Measurements from ENCODE around the gene ABLIM2.

Gene ABLIM2

GRCh38 chr4:8158710-8159536 is at the start of gene ABLIM2:
Gene ABLIM2, minus strand, starts transcription at chr4:8158813. Its CDS starts 124 bp downstream, at chr4:8158689.
- DNase-seq (ENCODE audit: low spot score): peak; percentile 90

GRCh38 chr4:8207314-8207713 is 48.7 kb upstream of the ABLIM2 start:
- DNase-seq (ENCODE audit: low spot score): no peak

GRCh38 chr4:8205749-8206611 is 47.4 kb upstream of the ABLIM2 start:
- DNase-seq (ENCODE audit: low spot score): no peak

GRCh38 chr4:8205241-8205707 is 46.7 kb upstream of the ABLIM2 start:
- no peak for DNase-seq (ENCODE audit: low spot score)

DNA sequence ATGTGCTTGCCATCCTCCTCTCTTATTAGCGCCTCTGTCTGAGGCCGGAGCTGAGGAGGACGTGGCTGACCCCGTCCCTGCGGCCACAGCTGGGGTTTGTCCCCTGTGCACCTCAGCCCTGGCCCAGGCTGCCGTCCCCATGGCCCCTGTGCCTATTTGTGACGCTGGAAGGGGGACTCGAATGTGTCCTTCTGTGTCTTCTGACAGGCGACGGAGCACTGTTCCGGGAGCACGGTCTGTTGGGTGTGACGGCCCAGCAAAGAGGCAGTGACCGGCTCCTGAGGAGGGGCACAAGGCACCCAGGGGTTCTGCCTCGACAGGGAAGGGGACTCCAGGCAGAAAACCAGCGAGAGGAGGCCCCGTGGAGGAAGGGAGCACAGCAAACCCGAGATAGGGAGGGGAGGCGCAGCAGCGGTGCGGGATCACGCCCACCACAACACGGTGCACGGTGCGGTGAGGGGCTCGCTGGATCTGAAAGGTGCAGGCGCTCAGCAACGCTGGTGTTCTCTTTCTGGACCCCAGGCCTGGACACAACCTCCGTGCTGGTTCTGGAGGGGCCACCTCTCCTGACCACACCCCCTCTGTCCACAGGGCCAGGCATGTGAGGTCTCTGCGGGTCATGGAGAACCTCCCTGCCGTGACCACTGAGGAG is 46.1 kb upstream of the ABLIM2 start:
- no peak for DNase-seq (ENCODE audit: low spot score)

DNA sequence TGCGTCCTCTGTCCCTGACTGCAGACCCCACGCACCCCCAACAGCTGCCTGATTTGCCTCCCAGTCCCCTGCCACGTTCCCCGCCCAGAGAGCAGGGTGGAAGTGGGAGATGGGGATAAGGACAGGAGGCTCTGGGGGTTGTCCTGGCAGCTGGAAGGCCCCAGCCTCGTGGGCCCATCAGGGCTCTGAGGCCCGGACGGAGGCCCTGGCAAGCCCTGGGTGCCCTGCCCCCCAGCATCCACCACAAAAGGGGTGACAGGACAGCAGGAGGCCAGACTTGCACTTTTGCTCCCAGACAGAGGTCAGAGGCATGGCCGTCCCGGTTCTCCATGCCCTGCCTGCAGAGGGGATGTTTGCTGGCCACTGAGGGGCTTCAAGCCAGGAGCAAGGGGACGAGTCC is 45.2 kb upstream of the ABLIM2 start:
- no peak for DNase-seq (ENCODE audit: low spot score)

GRCh38 chr4:8203052-8203401 is 44.4 kb upstream of the ABLIM2 start:
- DNase-seq (ENCODE audit: low spot score): no peak

DNA sequence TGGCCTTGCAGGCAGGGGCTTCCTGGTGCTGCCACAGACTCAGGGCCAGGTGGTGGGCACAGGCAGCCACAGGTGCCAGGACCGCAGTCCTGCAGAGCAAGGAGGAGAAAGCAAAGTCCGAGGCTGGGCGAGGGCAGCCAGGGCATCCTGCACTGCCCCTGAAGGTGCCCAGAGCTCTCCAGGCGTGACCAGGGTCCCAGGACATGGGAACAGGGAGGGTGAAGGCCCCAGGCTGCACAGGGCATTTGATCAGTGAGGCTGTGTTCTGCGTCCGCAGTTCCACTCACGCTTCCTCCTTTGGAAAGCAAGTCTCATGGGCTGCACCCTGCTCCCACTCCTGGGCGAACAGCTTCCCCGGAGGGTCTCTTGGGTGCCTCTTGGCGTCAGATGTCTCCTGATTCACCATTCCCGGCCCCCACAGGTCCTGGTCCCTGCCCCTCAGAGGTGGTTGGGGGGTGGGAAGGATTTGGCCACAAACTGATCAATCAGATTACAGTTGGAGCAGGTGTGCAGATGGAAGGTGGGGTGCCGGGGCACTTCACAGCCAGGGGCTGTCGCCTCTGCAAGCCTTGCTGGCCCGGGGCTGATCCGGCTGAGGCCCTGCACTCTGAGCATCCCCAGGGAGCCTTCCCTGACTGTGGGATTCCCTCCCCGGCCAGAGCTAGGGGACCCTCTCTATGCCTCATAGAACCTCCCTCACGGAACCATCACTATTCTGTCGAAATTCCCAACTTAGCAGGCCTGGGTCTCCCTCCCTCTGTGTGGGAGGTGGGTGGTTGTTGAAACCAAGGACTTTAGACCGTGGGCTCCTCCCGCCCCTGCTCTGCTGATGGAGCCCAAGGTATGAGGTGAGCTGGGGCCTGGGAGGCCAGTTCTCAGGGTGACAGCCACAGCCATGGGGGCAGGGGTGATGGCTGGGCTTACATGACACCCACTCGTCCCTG is 43.8 kb upstream of the ABLIM2 start:
- peak; percentile 87 for DNase-seq (ENCODE audit: low spot score)

GRCh38 chr4:8201321-8201781 is 42.7 kb upstream of the ABLIM2 start:
- DNase-seq (ENCODE audit: low spot score): no peak

- DNase-seq (ENCODE audit: low spot score): no peak
Observed at GRCh38 chr4:8200302-8200975, 41.8 kb upstream of the ABLIM2 start.

DNA sequence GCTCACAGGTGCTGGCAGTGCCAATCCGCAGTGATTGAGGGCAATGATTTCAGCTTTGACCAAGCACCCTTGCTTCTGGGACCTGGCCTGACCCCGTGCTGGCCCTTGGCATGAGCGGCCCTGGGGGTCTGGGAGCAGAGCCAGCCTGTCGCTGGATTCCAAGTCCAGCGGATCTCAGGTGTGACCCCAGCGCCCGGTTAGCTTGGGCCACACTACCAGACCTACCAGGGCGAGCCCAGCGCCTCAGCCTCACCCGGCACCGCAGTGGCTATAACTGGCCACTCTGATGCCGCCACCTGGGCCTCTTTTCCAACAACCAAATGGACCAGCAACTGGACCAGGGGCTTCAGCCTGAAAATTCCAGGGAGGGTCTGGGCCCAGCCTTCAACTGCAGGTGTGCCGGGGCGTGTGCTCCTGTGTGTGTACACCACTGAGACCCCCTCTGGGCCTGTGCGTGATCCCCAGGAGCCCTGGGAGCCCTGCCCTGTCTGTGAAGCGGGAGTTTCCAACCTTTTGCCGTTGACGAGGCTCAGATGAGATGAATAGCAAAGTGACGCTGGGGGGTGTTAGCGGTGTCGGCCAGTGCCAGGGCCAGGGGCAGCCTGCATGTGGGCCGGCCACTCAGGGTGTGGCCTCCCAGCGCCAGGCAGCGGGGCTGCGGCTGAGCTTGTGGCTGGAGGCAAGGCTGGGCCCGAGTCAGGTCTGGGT is 41.1 kb upstream of the ABLIM2 start:
- DNase-seq (ENCODE audit: low spot score): peak; percentile 67

- peak; percentile 100 for DNase-seq (ENCODE audit: low spot score)
Observed at GRCh38 chr4:8198906-8199593, 40.4 kb upstream of the ABLIM2 start, which contains the start of gene SH3TC1. Gene SH3TC1, plus strand, starts transcription at chr4:8199290. Its CDS starts 5,905 bp downstream, at chr4:8205195.

GRCh38 chr4:8198206-8198905 is 39.7 kb upstream of the ABLIM2 start:
- no peak for DNase-seq (ENCODE audit: low spot score)

DNA sequence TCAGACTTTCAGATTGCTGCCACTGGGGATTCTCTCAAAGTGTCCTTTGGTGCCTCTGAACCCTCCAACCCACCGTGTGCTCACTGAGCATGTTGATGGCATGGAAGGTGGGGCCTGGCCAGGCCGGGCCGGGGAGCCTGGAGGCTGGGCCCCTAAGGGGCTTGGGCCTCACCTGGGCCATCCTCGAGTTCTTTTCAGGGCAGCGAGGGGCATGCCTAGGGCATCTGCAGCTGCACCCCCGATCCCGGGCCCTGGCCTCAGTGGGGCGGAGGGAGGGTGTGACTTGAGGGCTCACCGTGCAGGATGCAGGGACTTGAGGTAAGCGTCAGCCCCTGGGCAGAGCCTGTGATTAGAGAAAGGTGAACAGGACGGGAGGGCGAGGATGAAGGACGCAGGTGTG is 38.9 kb upstream of the ABLIM2 start:
- no peak for DNase-seq (ENCODE audit: low spot score)

GRCh38 chr4:8195841-8196458 is 37.3 kb upstream of the ABLIM2 start:
- no peak for DNase-seq (ENCODE audit: low spot score)

DNA sequence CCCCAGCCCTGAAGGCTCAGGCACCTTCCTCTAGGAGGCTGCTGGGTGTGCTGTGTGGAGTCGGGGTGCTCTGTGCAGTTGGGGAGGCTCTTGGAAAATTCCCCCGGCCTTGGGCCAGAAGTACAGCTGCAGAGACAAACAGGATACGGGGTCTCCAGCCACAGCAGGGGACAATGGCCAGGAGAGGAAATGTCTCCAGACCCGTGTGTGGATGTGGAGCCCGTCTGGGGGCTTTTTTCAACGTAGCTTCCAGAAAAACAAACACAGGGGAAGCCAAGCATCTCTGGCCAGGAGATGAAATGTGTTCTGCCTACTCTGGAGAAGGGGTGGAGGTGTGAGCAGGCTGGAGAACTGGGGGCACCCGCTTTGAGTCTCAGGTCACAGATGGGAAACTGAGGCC is 36.8 kb upstream of the ABLIM2 start:
- no peak for DNase-seq (ENCODE audit: low spot score)

DNA sequence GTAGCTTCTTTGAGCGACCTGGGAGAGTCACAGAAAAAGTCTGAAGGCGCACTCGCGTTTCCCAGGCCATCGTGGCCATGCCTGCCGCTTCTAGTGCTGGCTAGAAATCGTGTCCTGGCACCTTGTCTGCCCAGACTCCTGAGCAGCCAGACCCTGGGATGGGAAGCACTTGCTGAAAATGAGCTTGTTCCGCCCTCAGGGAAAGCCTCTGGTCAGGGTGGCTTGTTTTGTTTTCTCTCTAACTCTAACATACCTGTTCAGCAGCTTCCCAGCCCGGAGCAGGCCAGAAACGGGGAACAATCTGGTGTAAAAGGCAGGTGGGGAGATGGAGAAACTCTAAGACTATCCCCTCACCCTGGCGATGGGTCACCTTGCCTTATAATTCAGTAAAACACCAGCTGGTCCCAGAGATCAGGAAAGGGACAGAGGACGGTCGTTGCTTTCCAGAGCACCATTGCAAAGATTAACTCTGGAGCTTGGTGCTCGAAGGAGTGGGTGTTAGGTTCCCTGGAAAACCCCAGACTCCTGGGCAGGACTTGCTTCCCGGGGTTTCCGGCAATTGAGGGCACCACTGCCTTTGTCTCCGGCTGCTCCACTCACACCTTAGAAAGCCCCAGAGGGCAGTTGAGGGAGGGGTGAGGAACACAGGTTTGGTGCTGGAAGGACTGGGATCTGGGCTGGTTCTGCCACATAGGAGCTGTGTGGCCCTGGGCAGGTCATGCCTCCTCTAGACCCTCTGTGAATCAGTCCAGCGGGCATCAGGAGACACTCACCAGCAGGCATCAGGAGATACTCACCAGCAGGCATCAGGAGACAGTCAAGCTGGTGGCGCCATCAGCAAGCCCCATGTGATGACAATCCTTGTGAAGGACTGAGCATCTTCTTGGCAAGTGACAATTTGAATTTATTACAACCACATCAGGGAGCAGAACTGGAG is 36.0 kb upstream of the ABLIM2 start:
- no peak for DNase-seq (ENCODE audit: low spot score)
